Astrocyte (in vitro differentiated cells and primary cell): ENCODE results near the gene OPCML. TPM values are rescaled to one million over a fixed set of nuclear protein-coding genes. Genes with fewer than 3 reads are reported as not detected.

Source experiments
- DNase-seq: peaks from one replicate; pipeline ENCODE4 v3.0.0-alpha.2; 2010; ENCODE audit warnings: low read depth
- FAIRE-seq: peaks from 2 replicates; lab custom pipeline; 2011; peaks lifted over from hg19 to GRCh38; lab: Jason Lieb, UNC
- H2AFZ ChIP-seq: 2 replicates; pipeline ENCODE4 v1.6.0; 2012; ENCODE audit warnings: low read depth, low read length, inconsistent platforms
- H3K27ac ChIP-seq: 2 replicates; pipeline ENCODE4 v1.5.1; 2011; ENCODE audit warnings: low read depth, low read length, inconsistent platforms
- H3K27me3 ChIP-seq: 2 replicates; pipeline ENCODE4 v1.6.0; 2011; ENCODE audit warnings: low read length, inconsistent platforms; ENCODE audit not compliant: insufficient read depth
- H3K36me3 ChIP-seq: 2 replicates; pipeline ENCODE4 v1.5.1; 2011; ENCODE audit warnings: low read length, inconsistent platforms; ENCODE audit not compliant: insufficient read depth
- H3K4me1 ChIP-seq: 2 replicates; pipeline ENCODE4 v1.5.1; 2011; ENCODE audit warnings: low read length, inconsistent platforms; ENCODE audit not compliant: insufficient read depth
- H3K4me2 ChIP-seq: 2 replicates; pipeline ENCODE4 v1.6.0; 2012; ENCODE audit warnings: low read length, inconsistent platforms
- H3K4me3 ChIP-seq: 2 replicates; pipeline ENCODE4 v1.5.1; 2011; ENCODE audit warnings: low read depth, mild to moderate bottlenecking, low read length, inconsistent platforms; ENCODE audit not compliant: insufficient read depth
- H3K79me2 ChIP-seq: 2 replicates; pipeline ENCODE4 v1.6.0; 2012; ENCODE audit warnings: mild to moderate bottlenecking, low read length, inconsistent platforms; ENCODE audit not compliant: insufficient read depth
- H3K9ac ChIP-seq: 2 replicates; pipeline ENCODE4 v1.6.0; 2012; ENCODE audit warnings: mild to moderate bottlenecking, low read length, inconsistent platforms
- H3K9me3 ChIP-seq: 2 replicates; pipeline ENCODE4 v1.5.1; 2012; ENCODE audit warnings: low read depth, mild to moderate bottlenecking, low read length, inconsistent platforms; ENCODE audit not compliant: insufficient read depth
- H4K20me1 ChIP-seq: 2 replicates; pipeline ENCODE4 v1.6.0; 2012; ENCODE audit warnings: low read length, inconsistent platforms; ENCODE audit not compliant: insufficient read depth
- H3K27ac Mint-ChIP-seq: one replicate; pipeline ENCODE4 v1.8.0; 2021; ENCODE audit warnings: mild to moderate bottlenecking, mixed read lengths; ENCODE audit not compliant: unreplicated experiment
- H3K27me3 Mint-ChIP-seq: one replicate; pipeline ENCODE4 v1.8.0; 2021; ENCODE audit warnings: low read depth, mixed read lengths; ENCODE audit not compliant: unreplicated experiment
- H3K36me3 Mint-ChIP-seq: one replicate; pipeline ENCODE4 v1.8.0; 2021; ENCODE audit warnings: low read depth, mixed read lengths; ENCODE audit not compliant: unreplicated experiment
- H3K4me1 Mint-ChIP-seq: one replicate; pipeline ENCODE4 v1.8.0; 2021; ENCODE audit warnings: low read depth, mixed read lengths; ENCODE audit not compliant: unreplicated experiment
- H3K4me3 Mint-ChIP-seq: one replicate; pipeline ENCODE4 v1.8.0; 2021; ENCODE audit warnings: mild to moderate bottlenecking, moderate library complexity, mixed read lengths; ENCODE audit not compliant: unreplicated experiment
- H3K9me3 Mint-ChIP-seq: one replicate; pipeline ENCODE4 v1.8.0; 2021; ENCODE audit warnings: mild to moderate bottlenecking, mixed read lengths; ENCODE audit not compliant: unreplicated experiment
- EZH2 ChIP-seq: IDR thresholded peaks from 2 replicates; pipeline ENCODE4 v1.6.1; 2012; ENCODE audit warnings: mild to moderate bottlenecking, low read length, inconsistent platforms; ENCODE audit not compliant: insufficient read depth
- total RNA-seq: library from RNA; stranded (reverse); gene quantifications from 2 replicates; pipeline ENCODE4 v1.2.1, GENCODE V29; 2021
- TF ChIP-seq, protein P1 (sequence below): IDR thresholded peaks from 2 replicates; pipeline ENCODE4 v1.5.1; 2011; ENCODE audit warnings: low read depth, mild to moderate bottlenecking, inconsistent platforms, low read length, moderate library complexity; ENCODE audit not compliant: insufficient read depth

OPCML gene
- total RNA-seq, 1 donor from 2014 or later, result 7.9 TPM

DNA sequence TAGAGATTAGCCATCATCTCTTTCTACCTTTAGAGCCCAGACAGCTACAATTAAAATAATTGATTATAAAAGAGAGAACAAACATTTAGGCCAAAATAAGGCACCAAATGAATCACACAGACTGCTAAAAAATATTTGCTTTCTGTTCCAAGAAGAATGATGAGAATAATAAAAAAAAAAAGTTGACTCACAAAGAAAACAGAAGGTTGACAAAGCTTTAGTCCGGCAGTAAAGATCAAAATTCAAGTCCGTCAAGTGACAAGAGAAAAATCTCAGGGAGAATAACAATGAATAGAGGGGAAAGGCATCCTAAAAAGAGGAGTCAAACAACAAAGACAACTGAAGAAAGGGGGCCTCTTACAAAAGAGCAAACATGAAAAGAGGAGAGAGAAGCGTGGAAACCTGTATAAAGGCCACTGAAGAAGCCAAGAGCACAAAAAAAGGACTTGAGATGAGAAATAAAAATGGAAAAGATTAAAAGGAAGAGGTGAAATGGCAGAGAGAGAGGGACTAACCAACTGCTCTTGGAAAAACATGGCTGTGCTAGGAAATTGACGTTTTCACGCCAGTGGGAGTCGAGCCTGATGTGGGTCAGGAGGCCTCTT, 910.2 kb downstream of the OPCML start:
- H3K4me1 ChIP-seq, result peaks cover 12% of the 10 kb centered on the region
- no peak overlapping the region for H3K4me3 ChIP-seq
- H3K36me3 ChIP-seq, result no peaks in the 10 kb centered on the region
- H3K79me2 ChIP-seq, result no peaks in the 10 kb centered on the region
- peak overlapping the region; percentile 55 for H3K27ac ChIP-seq
- H3K4me3 Mint-ChIP-seq, result no peak overlapping the region
- H3K27me3 ChIP-seq, result no peaks in the 10 kb centered on the region
- peak overlapping the region; percentile 27 for H2AFZ ChIP-seq
- no peaks in the 10 kb centered on the region for H3K36me3 Mint-ChIP-seq
- TF ChIP-seq EZH2, result no peak
- TF ChIP-seq, protein P1, sequence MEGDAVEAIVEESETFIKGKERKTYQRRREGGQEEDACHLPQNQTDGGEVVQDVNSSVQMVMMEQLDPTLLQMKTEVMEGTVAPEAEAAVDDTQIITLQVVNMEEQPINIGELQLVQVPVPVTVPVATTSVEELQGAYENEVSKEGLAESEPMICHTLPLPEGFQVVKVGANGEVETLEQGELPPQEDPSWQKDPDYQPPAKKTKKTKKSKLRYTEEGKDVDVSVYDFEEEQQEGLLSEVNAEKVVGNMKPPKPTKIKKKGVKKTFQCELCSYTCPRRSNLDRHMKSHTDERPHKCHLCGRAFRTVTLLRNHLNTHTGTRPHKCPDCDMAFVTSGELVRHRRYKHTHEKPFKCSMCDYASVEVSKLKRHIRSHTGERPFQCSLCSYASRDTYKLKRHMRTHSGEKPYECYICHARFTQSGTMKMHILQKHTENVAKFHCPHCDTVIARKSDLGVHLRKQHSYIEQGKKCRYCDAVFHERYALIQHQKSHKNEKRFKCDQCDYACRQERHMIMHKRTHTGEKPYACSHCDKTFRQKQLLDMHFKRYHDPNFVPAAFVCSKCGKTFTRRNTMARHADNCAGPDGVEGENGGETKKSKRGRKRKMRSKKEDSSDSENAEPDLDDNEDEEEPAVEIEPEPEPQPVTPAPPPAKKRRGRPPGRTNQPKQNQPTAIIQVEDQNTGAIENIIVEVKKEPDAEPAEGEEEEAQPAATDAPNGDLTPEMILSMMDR, result no peak
- peaks cover 2% of the 10 kb centered on the region for H3K9me3 Mint-ChIP-seq
- FAIRE-seq (no peak), DNase-seq (peak; percentile 33)
- H3K27me3 Mint-ChIP-seq, result no peaks in the 10 kb centered on the region
- peaks cover 4% of the 10 kb centered on the region for H3K4me1 Mint-ChIP-seq
- peak overlapping the region; percentile 24 for H3K9ac ChIP-seq
- H4K20me1 ChIP-seq, result no peaks in the 10 kb centered on the region
- peak overlapping the region; percentile 66 for H3K4me2 ChIP-seq
- H3K9me3 ChIP-seq, result no peaks in the 10 kb centered on the region
- no peak overlapping the region for H3K27ac Mint-ChIP-seq

- H3K9me3 ChIP-seq, result no peaks in the 10 kb centered on the region
- H3K4me3 Mint-ChIP-seq, result no peak overlapping the region
- H3K4me3 ChIP-seq, result no peak overlapping the region
- H3K27ac Mint-ChIP-seq, result no peak overlapping the region
- peaks cover 2% of the 10 kb centered on the region for H3K9me3 Mint-ChIP-seq
- H3K79me2 ChIP-seq, result no peaks in the 10 kb centered on the region
- no peaks in the 10 kb centered on the region for H3K27me3 Mint-ChIP-seq
- FAIRE-seq (peak; percentile 23), DNase-seq (no peak)
- peaks cover 12% of the 10 kb centered on the region for H3K4me1 ChIP-seq
- H3K27me3 ChIP-seq, result no peaks in the 10 kb centered on the region
- H3K36me3 ChIP-seq, result no peaks in the 10 kb centered on the region
- no peak overlapping the region for H3K9ac ChIP-seq
- H3K27ac ChIP-seq, result no peak overlapping the region
- H3K4me1 Mint-ChIP-seq, result peaks cover 5% of the 10 kb centered on the region
- H4K20me1 ChIP-seq, result no peaks in the 10 kb centered on the region
- H3K36me3 Mint-ChIP-seq, result no peaks in the 10 kb centered on the region
- TF ChIP-seq EZH2, result no peak
- TF ChIP-seq, protein P1, result no peak
- no peak overlapping the region for H3K4me2 ChIP-seq
- no peak overlapping the region for H2AFZ ChIP-seq
These were observed 911.9 kb downstream of the OPCML start for GRCh38 chr11:132620423-132620822.

DNA sequence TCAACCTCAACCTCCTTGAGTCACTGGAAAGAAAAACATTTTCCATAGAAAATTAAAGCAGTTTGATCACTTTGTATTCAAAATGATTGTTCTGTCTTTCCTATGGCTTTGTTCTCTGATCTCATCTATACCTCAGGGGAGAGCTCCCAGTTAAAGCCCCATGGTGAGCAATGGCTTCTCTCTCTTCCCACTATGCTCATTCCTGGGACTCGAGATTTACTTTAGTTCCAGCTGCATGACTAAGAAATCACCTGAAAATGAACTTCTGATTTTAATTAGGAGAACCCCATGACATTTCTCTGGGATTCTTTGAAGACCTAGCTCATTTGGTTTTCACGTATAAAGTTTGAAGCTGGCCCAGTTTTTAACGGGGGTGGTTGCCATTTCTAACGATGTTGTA, 921.5 kb downstream of the OPCML start:
- H3K4me2 ChIP-seq, result peak overlapping the region; percentile 21
- H3K27ac Mint-ChIP-seq, result no peak overlapping the region
- H3K4me1 ChIP-seq, result peaks cover 9% of the 10 kb centered on the region
- no peak for TF ChIP-seq EZH2
- TF ChIP-seq, protein P1, result no peak
- DNase-seq, result peak; percentile 62
- no peak overlapping the region for H3K4me3 ChIP-seq
- no peaks in the 10 kb centered on the region for H3K79me2 ChIP-seq
- FAIRE-seq, result no peak
- peaks cover 1% of the 10 kb centered on the region for H3K9me3 Mint-ChIP-seq
- H3K27me3 Mint-ChIP-seq, result no peaks in the 10 kb centered on the region
- no peak overlapping the region for H3K27ac ChIP-seq
- no peak overlapping the region for H3K4me3 Mint-ChIP-seq
- H3K9me3 ChIP-seq, result no peaks in the 10 kb centered on the region
- H3K27me3 ChIP-seq, result no peaks in the 10 kb centered on the region
- H3K36me3 ChIP-seq, result no peaks in the 10 kb centered on the region
- H4K20me1 ChIP-seq, result no peaks in the 10 kb centered on the region
- H3K9ac ChIP-seq, result no peak overlapping the region
- peaks cover 46% of the 10 kb centered on the region for H3K4me1 Mint-ChIP-seq
- H2AFZ ChIP-seq, result no peak overlapping the region
- peaks cover 1% of the 10 kb centered on the region for H3K36me3 Mint-ChIP-seq
